ENCODE data around the gene PKN1. TPM values are rescaled to one million over a fixed set of nuclear protein-coding genes. Genes with fewer than 3 reads are reported as not detected.
A peak's percentile ranks its signal among the peaks of the same experiment; 100 is the strongest.

PKN1 gene
- total and polyA plus RNA-seq, 9 of the 15 experiments (the other 6 are each of a cell fraction or from before 2014, with no cell fraction given): 0.30 to 228 (median 77.5) TPM

DNA sequence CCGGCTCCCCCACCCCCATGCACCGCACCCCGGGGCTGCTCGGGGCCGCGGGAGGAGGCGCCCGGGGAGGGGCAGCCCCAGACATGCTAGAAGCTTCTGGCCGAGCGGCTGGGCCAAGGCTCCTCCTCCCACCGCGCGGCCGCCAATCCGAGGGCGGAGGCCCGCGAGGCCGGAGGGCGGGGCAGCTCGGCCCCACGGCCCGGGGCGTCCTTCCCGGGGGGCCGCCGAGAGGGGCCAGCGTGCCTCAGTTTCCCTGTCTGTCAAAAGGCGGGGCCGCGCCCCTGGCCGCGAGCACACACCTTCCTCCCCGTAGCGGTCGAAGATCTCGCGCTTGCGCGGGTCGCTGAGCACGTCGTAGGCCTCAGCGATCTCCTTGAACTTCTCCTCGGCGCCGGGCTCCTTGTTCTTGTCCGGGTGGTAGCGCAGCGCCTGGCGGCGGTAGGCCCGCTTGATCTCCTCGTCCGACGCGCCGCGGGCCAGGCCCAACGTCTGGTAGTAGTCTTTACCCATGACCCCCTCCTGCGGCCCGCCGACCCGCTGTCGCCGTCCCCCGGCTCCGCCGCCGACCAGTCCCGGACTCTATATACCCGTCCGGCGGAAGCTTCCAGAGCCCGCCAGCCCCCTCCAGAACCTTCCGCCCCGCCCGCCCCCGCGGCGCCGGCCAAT lies 84.9 kb downstream of the PKN1 start, which contains the start of gene DNAJB1 (continued):
- TF ChIP-seq ZNF449 (CRISPR knock-in tag; IDR thresholded peaks at IDR 0.05) (no peak), NFIX (CRISPR knock-in tag; IDR thresholded peaks at IDR 0.05; ENCODE audit: low read depth) (no peak), MCM5 (IDR thresholded peaks at IDR 0.05; ENCODE audit: low read depth) (no peak), USF2 (CRISPR knock-in tag; IDR thresholded peaks at IDR 0.05) (no peak; the same call in 1 of the 2 replicates), NR3C1 (CRISPR knock-in tag; IDR thresholded peaks at IDR 0.05) (no peak; the same call in none of the 2 replicates), PHB (CRISPR knock-in tag; IDR thresholded peaks at IDR 0.05) (peak; percentile 90), PHF8 (IDR thresholded peaks at IDR 0.05; ENCODE audit: borderline replicate concordance, low read length) (peak; percentile 95), NFYB (IDR thresholded peaks at IDR 0.05; ENCODE audit: extremely low read depth, insufficient read length) (peak; percentile 35), FOXA3 (CRISPR knock-in tag; conservative IDR thresholded peaks at IDR 0.05 in 1 of 2, IDR thresholded peaks at IDR 0.05 in 1 of 2) (no peak), HMG20B (CRISPR knock-in tag; IDR thresholded peaks at IDR 0.05) (no peak), RB1 (IDR thresholded peaks at IDR 0.05; ENCODE audit: low read depth) (peak; percentile 61; the same call in 1 of the 2 replicates), ETS2 (tag; IDR thresholded peaks at IDR 0.05; ENCODE audit: borderline replicate concordance, poor library complexity, severe bottlenecking) (no peak), CUX1 (CRISPR knock-in tag; IDR thresholded peaks at IDR 0.05) (no peak)
- TF ChIP-seq, protein P1, sequence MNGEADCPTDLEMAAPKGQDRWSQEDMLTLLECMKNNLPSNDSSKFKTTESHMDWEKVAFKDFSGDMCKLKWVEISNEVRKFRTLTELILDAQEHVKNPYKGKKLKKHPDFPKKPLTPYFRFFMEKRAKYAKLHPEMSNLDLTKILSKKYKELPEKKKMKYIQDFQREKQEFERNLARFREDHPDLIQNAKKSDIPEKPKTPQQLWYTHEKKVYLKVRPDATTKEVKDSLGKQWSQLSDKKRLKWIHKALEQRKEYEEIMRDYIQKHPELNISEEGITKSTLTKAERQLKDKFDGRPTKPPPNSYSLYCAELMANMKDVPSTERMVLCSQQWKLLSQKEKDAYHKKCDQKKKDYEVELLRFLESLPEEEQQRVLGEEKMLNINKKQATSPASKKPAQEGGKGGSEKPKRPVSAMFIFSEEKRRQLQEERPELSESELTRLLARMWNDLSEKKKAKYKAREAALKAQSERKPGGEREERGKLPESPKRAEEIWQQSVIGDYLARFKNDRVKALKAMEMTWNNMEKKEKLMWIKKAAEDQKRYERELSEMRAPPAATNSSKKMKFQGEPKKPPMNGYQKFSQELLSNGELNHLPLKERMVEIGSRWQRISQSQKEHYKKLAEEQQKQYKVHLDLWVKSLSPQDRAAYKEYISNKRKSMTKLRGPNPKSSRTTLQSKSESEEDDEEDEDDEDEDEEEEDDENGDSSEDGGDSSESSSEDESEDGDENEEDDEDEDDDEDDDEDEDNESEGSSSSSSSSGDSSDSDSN (IDR thresholded peaks at IDR 0.05; ENCODE audit: borderline replicate concordance in 1 of 2, low read depth in 2 of 2, low read length in 2 of 2): peak; percentile 83 to 91; a peak in 2 of 4 replicates
- TF ChIP-seq, protein P2, sequence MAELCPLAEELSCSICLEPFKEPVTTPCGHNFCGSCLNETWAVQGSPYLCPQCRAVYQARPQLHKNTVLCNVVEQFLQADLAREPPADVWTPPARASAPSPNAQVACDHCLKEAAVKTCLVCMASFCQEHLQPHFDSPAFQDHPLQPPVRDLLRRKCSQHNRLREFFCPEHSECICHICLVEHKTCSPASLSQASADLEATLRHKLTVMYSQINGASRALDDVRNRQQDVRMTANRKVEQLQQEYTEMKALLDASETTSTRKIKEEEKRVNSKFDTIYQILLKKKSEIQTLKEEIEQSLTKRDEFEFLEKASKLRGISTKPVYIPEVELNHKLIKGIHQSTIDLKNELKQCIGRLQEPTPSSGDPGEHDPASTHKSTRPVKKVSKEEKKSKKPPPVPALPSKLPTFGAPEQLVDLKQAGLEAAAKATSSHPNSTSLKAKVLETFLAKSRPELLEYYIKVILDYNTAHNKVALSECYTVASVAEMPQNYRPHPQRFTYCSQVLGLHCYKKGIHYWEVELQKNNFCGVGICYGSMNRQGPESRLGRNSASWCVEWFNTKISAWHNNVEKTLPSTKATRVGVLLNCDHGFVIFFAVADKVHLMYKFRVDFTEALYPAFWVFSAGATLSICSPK (IDR thresholded peaks at IDR 0.05; ENCODE audit: borderline replicate concordance): no peak
